Measurements from ENCODE around the gene MAN2A2.

- TF ChIP-seq CTCF (IDR thresholded peaks at IDR 0.05) (no peak), POLR2AphosphoS5 (IDR thresholded peaks at IDR 0.05) (no peak), POLR2A (IDR thresholded peaks at IDR 0.05) (no peak)
Observed at GRCh38 chr15:90866800-90867199, 36.3 kb upstream of the MAN2A2 start.
